DMS 273 treated with DMSO at 0.1 percent for 48 hours (cell line): ENCODE measurements around the gene CRELD2.

Source experiments
- DNase-seq: peaks from one replicate; lab custom pipeline; 2025; lab: John Stamatoyannopoulos, UW

The CRELD2 gene

GRCh38 chr22:49917974-49918910 lies at the start of gene CRELD2, which contains the start of gene ALG12:
TSS of gene CRELD2 (plus strand) at chr22:49918634. CDS start at chr22:49918770, 136 bp downstream.
TSS of gene ALG12 (minus strand) at chr22:49918438. CDS start at chr22:49913765, 4,673 bp downstream.
- DNase-seq = peak; percentile 81

GRCh38 chr22:49869086-49869830 lies 49.2 kb upstream of the CRELD2 start:
- DNase-seq = no peak

- DNase-seq = no peak
Measured at GRCh38 chr22:49869845-49870712, 48.4 kb upstream of the CRELD2 start.

GRCh38 chr22:49871482-49871881 lies 47.0 kb upstream of the CRELD2 start:
- no peak for DNase-seq

- no peak for DNase-seq
Measured at GRCh38 chr22:49872347-49872746, 46.1 kb upstream of the CRELD2 start.

GRCh38 chr22:49873228-49873940 lies 45.0 kb upstream of the CRELD2 start:
- DNase-seq = no peak

- no peak for DNase-seq
Measured at GRCh38 chr22:49877642-49878041, 40.8 kb upstream of the CRELD2 start.

GRCh38 chr22:49878206-49878605 lies 40.2 kb upstream of the CRELD2 start:
- DNase-seq = no peak

GRCh38 chr22:49879871-49880270 lies 38.6 kb upstream of the CRELD2 start:
- DNase-seq = no peak

- DNase-seq = no peak
Measured at GRCh38 chr22:49880281-49880680, 38.2 kb upstream of the CRELD2 start.

- no peak for DNase-seq
Measured at GRCh38 chr22:49881856-49882255, 36.6 kb upstream of the CRELD2 start.

GRCh38 chr22:49882519-49883293 lies 35.7 kb upstream of the CRELD2 start:
- DNase-seq = no peak

- DNase-seq = no peak
Measured at GRCh38 chr22:49883294-49883640, 35.2 kb upstream of the CRELD2 start.

- no peak for DNase-seq
Measured at GRCh38 chr22:49884075-49884474, 34.4 kb upstream of the CRELD2 start.

- DNase-seq = no peak
Measured at GRCh38 chr22:49884503-49885260, 33.8 kb upstream of the CRELD2 start.

- no peak for DNase-seq
Measured at GRCh38 chr22:49885281-49885680, 33.2 kb upstream of the CRELD2 start.

- DNase-seq = no peak
Measured at GRCh38 chr22:49885881-49886280, 32.6 kb upstream of the CRELD2 start.

- no peak for DNase-seq
Measured at GRCh38 chr22:49886346-49887063, 31.9 kb upstream of the CRELD2 start.

- no peak for DNase-seq
Measured at GRCh38 chr22:49887064-49887451, 31.4 kb upstream of the CRELD2 start.
